SH-SY5Y (cell line): ENCODE results near the gene PHTF2.

Experiments
- GATA2 ChIP-seq: IDR thresholded peaks from 2 replicates; pipeline ENCODE4 v1.6.1; 2011; ENCODE audit warnings: mild to moderate bottlenecking, low read depth, low read length
- GATA3 ChIP-seq: IDR thresholded peaks from 2 replicates; pipeline ENCODE4 v1.6.1; 2011; ENCODE audit warnings: low read depth, mild to moderate bottlenecking, low read length, moderate library complexity

GRCh38 chr7:77991656-77992055 lies 193.1 kb downstream of the PHTF2 start:
- TF ChIP-seq GATA3 (no peak), GATA2 (no peak)
